RWPE1 (cell line): ENCODE data around the gene FAM107B.

Experiments used
- CTCF ChIA-PET: fragments of 350-600 bp; sonication (Branson Sonifier 250); formaldehyde crosslinking; extraction: SDS; loops from one replicate; lab custom pipeline; 2021; lab: Yijun Ruan, JAX
- POLR2A ChIA-PET: fragments of 400-600 bp; formaldehyde crosslinking; extraction: SDS; loops from one replicate; lab custom pipeline; 2020; ENCODE audit warnings: antibody characterized with exemption; ENCODE audit not compliant: low non-redundant PET; lab: Yijun Ruan, JAX
- DNase-seq: peaks from one replicate; pipeline ENCODE4 v3.0.0; 2012; ENCODE audit warnings: low spot score
- H3K27ac ChIP-seq: fragments of 450-650 bp; 2 replicates; pipeline ENCODE4 v1.5.1; 2017
- CTCF ChIP-seq: fragments of 450-650 bp; conservative IDR thresholded peaks from 2 replicates; pipeline ENCODE4 v1.5.1; 2017; ENCODE audit warnings: low read depth, mild to moderate bottlenecking

The FAM107B gene

GRCh38 chr10:14602807-14603533 is 171.7 kb downstream of the FAM107B start:
- ChIA-PET CTCF (interaction anchor here (1.4 kb wide), 1 partner anchor 66 kb away, joined by 5 read pairs; no protein-coding TSS in a partner anchor), POLR2A (no interaction called here)
- DNase-seq, result no peak
- no peak for TF ChIP-seq CTCF
- no peak overlapping the region for H3K27ac ChIP-seq

- no peak for TF ChIP-seq CTCF
- CTCF ChIA-PET, result interaction anchor here (1.4 kb wide), 1 partner anchor 65 kb away, joined by 5 read pairs; no protein-coding TSS in a partner anchor
- DNase-seq, result peak; percentile 62
- no peak overlapping the region for H3K27ac ChIP-seq
- POLR2A ChIA-PET, result no interaction called here
Observed at GRCh38 chr10:14601872-14602725, 172.6 kb downstream of the FAM107B start.

GRCh38 chr10:14601326-14601725 is 173.4 kb downstream of the FAM107B start:
- H3K27ac ChIP-seq, result no peak overlapping the region
- DNase-seq, result no peak
- ChIA-PET POLR2A (no interaction called here), CTCF (interaction anchor here (1.4 kb wide), 1 partner anchor 64 kb away, joined by 5 read pairs; no protein-coding TSS in a partner anchor)
- no peak for TF ChIP-seq CTCF

GRCh38 chr10:14600065-14600464 is 174.6 kb downstream of the FAM107B start:
- ChIA-PET CTCF (interaction anchor here (0.7 kb wide), 1 partner anchor 238 kb away, joined by 3 read pairs; the partner anchor contains the start of genes CDNF, HSPA14 and MSANTD7), POLR2A (no interaction called here)
- no peak overlapping the region for H3K27ac ChIP-seq
- no peak for TF ChIP-seq CTCF
- no peak for DNase-seq

- CTCF ChIA-PET, result interaction anchor here (0.5 kb wide), 1 partner anchor 174 kb away, joined by 3 read pairs; no protein-coding TSS in a partner anchor
Observed at GRCh38 chr10:14598809-14599764, 175.6 kb downstream of the FAM107B start.

More at GRCh38 chr10:14598809-14599764, 175.6 kb downstream of the FAM107B start:
- DNase-seq, result no peak
- no peak for TF ChIP-seq CTCF
- H3K27ac ChIP-seq, result no peak overlapping the region
- POLR2A ChIA-PET, result no interaction called here
